Measurements from ENCODE around the gene TRAPPC3L.

Gene TRAPPC3L

DNA sequence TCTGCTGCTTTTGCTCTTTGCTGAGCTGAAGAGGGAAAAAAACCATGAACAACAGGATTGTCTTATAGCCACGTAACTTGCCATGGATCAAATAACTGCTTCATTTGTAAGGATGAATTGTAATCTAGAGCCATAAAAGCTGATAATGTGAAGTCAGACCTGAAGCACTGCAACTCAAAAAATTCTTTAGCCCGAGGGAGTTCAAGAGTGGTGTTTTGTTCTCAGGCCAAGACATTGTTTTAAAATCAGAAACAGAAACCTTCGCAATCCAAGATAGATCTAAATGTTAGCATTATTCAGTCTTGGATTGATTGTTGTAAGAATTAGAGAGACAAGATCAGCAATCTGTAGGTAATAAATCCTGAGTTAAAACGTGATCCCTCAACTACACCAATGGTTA lies at the start of gene TRAPPC3L:
Gene TRAPPC3L, minus strand, starts transcription at position 34 of the 400 bp plus-strand sequence. CDS start 170 bp downstream, outside the sequence.
- no peak within 1 kb of the TSS for H3K4me3 ChIP-seq (ENCODE audit: control insufficient read depth, low read depth, low read length)
- DNase-seq (ENCODE audit: low read depth), result no peak
- TF ChIP-seq, protein P1, sequence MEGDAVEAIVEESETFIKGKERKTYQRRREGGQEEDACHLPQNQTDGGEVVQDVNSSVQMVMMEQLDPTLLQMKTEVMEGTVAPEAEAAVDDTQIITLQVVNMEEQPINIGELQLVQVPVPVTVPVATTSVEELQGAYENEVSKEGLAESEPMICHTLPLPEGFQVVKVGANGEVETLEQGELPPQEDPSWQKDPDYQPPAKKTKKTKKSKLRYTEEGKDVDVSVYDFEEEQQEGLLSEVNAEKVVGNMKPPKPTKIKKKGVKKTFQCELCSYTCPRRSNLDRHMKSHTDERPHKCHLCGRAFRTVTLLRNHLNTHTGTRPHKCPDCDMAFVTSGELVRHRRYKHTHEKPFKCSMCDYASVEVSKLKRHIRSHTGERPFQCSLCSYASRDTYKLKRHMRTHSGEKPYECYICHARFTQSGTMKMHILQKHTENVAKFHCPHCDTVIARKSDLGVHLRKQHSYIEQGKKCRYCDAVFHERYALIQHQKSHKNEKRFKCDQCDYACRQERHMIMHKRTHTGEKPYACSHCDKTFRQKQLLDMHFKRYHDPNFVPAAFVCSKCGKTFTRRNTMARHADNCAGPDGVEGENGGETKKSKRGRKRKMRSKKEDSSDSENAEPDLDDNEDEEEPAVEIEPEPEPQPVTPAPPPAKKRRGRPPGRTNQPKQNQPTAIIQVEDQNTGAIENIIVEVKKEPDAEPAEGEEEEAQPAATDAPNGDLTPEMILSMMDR (IDR thresholded peaks at IDR 0.05; ENCODE audit: control insufficient read depth, insufficient read depth, low read depth, low read length, missing control alignments), result no peak

DNA sequence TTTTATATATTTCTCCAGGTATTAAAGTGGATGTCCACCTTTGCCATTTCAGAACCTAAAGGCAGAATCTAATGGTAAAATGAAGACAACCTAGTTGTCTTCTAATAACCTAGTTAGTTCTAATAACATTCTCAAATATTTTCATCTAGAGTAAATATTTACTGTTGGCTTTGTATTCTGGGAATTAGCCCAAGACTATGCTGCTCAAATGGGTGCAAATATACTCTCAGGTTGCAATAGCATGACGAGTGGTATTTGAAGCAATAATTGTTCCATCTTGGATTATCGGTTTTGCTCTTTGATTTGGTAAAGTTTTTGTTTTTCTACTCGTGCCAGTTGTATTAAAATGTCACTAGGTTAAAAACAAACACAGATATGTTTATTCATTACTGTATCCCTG lies 49.8 kb upstream of the TRAPPC3L start:
- TF ChIP-seq, protein P1 (IDR thresholded peaks at IDR 0.05; ENCODE audit: control insufficient read depth, insufficient read depth, low read depth, low read length, missing control alignments), result no peak
- H3K4me3 ChIP-seq (ENCODE audit: control insufficient read depth, low read depth, low read length), result no peak overlapping the region
- no peak for DNase-seq (ENCODE audit: low read depth)

- DNase-seq (ENCODE audit: low read depth), result no peak
- TF ChIP-seq, protein P1 (IDR thresholded peaks at IDR 0.05; ENCODE audit: control insufficient read depth, insufficient read depth, low read depth, low read length, missing control alignments), result no peak
- H3K4me3 ChIP-seq (ENCODE audit: control insufficient read depth, low read depth, low read length), result no peak overlapping the region
Observed at GRCh38 chr6:116586738-116587137, 41.3 kb upstream of the TRAPPC3L start.

DNA sequence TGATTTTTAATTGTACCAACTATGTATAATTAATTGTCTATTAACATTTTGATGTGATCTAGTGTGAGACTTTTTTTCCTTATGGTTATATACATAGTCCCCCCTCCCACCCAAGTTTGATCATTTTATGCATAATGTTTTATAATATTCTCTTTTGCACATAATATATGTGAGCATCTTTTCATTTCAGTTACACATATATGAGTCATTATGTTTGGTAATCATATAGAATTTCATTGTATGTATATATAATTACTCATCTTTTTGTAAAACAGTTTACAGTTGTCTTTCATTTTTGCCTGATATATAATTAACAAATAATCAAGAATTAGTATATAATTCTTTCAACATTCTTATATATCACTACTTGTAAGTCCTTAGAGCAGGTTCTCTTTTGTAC lies 40.8 kb upstream of the TRAPPC3L start:
- no peak for DNase-seq (ENCODE audit: low read depth)
- no peak overlapping the region for H3K4me3 ChIP-seq (ENCODE audit: control insufficient read depth, low read depth, low read length)
- TF ChIP-seq, protein P1 (IDR thresholded peaks at IDR 0.05; ENCODE audit: control insufficient read depth, insufficient read depth, low read depth, low read length, missing control alignments), result no peak

GRCh38 chr6:116580198-116580597 lies 34.7 kb upstream of the TRAPPC3L start:
- TF ChIP-seq, protein P1 (IDR thresholded peaks at IDR 0.05; ENCODE audit: control insufficient read depth, insufficient read depth, low read depth, low read length, missing control alignments), result no peak
- no peak overlapping the region for H3K4me3 ChIP-seq (ENCODE audit: control insufficient read depth, low read depth, low read length)
- DNase-seq (ENCODE audit: low read depth), result peak; percentile 57

DNA sequence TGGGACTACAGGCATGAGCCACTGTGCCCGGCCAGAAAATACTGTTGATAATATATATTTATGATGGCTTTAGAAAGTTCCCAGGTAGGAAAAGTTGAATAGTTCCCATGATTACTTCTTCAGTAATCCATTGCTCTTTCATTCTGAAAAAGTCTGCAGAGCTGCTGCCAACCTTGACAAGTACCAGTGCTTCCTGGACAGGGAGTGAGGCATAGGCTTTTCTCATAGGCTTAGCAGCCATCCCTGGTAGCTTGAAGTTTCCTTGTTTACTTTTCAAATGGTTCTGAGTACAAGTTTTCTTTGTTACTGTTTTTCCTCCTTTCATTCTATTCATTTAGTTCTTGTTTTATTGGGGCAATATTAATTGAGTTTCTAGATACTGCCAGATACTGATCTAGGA lies 33.7 kb upstream of the TRAPPC3L start:
- TF ChIP-seq, protein P1 (IDR thresholded peaks at IDR 0.05; ENCODE audit: control insufficient read depth, insufficient read depth, low read depth, low read length, missing control alignments), result no peak
- H3K4me3 ChIP-seq (ENCODE audit: control insufficient read depth, low read depth, low read length), result no peak overlapping the region
- DNase-seq (ENCODE audit: low read depth), result no peak

- TF ChIP-seq, protein P1 (IDR thresholded peaks at IDR 0.05; ENCODE audit: control insufficient read depth, insufficient read depth, low read depth, low read length, missing control alignments), result no peak
- no peak for DNase-seq (ENCODE audit: low read depth)
- H3K4me3 ChIP-seq (ENCODE audit: control insufficient read depth, low read depth, low read length), result no peak overlapping the region
Observed at GRCh38 chr6:116578335-116578734, 32.9 kb upstream of the TRAPPC3L start.
